K562 (cell line): Measurements from ENCODE around the gene UPK2. TPM values are rescaled to one million over a fixed set of nuclear protein-coding genes. Genes with fewer than 3 reads are reported as not detected.
A peak's percentile ranks its signal among the peaks of the same experiment; 100 is the strongest.

Experiments
- KAT2B ChIP-seq: IDR thresholded peaks from one replicate; pipeline ENCODE4 v1.6.1; 2012; ENCODE audit warnings: low read depth, mild to moderate bottlenecking, control low read depth, inconsistent platforms, low read length, moderate library complexity
- NR2C2 ChIP-seq, 2 experiments: fragments of 200-800 bp in 1 of 2; sonication (Bioruptor generic) in 1 of 2; sonication (generic) in 1 of 2; formaldehyde crosslinking in 1 of 2; IDR thresholded peaks; 2 replicates each; pipeline versions ENCODE4 v1.6.1 to v1.8.0; 2016 to 2022; ENCODE audit warnings: mild to moderate bottlenecking in 1 of 2, missing compliant biosample characterization in 1 of 2, missing genetic modification characterization in 1 of 2, missing genetic modification reagents in 1 of 2
- PRMT5 ChIP-seq: sonication (generic); formaldehyde crosslinking; IDR thresholded peaks from 2 replicates; pipeline ENCODE4 v1.5.0; 2020; ENCODE audit warnings: missing genetic modification reagents
- ZNF699 ChIP-seq: fragments of 250-450 bp; sonication (Bioruptor Pico); IDR thresholded peaks from 2 replicates; pipeline ENCODE4 v1.8.0; 2021; ENCODE audit warnings: mild to moderate bottlenecking, moderate library complexity; ENCODE audit not compliant: insufficient replicate concordance
- polyA plus RNA-seq, 8 experiments: library from polyadenylated mRNA; depleted of rRNA in 4 of 8; stranded (reverse) in 5 of 8; unstranded in 3 of 8; fragments of >200 nt; fragmentation: Nextera tagmentation in 2 of 8; fragmentation: Illumina TruSeq in 1 of 8; extraction: Ambion mirVana in 2 of 8; extraction: Trizol in 1 of 8; gene quantifications; 2 replicates each; pipeline versions ENCODE4 v1.2.1 to v1.2.3, GENCODE V29; 2011 to 2014; ENCODE audit warnings: inconsistent platforms in 1 of 8, missing spikeins in 1 of 8
- total RNA-seq, 7 experiments: library from RNA; depleted of rRNA in 6 of 7; stranded (reverse); fragments of >200 nt in 6 of 7; fragmentation: Illumina TruSeq in 2 of 7; extraction: Trizol in 2 of 7; gene quantifications; 2 replicates each; pipeline versions ENCODE4 v1.2.1 to v1.2.3, GENCODE V29; 2011 to 2021; ENCODE audit warnings: low replicate concordance in 1 of 7
- TF ChIP-seq, protein P1 (sequence below): fragments of 450-650 bp; IDR thresholded peaks from 2 replicates; pipeline ENCODE4 v1.6.1; 2016; ENCODE audit warnings: mild to moderate bottlenecking, moderate library complexity
- TF ChIP-seq, protein P2 (sequence below): sonication (generic); formaldehyde crosslinking; IDR thresholded peaks from 2 replicates; pipeline ENCODE4 v1.8.1; 2023; ENCODE audit warnings: mild to moderate bottlenecking, missing genetic modification reagents
- TF ChIP-seq, protein P3 (sequence below), 2 experiments: IDR thresholded peaks; 2 replicates each; pipeline ENCODE4 v1.6.1; 2012; ENCODE audit warnings: improper control_type of control experiment in 2 of 2, low read depth in 2 of 2, low read length in 2 of 2, borderline replicate concordance in 1 of 2
- TF ChIP-seq, protein P4 (sequence below): sonication (generic); formaldehyde crosslinking; IDR thresholded peaks from 2 replicates; pipeline ENCODE4 v1.8.0; 2022; ENCODE audit warnings: missing genetic modification reagents, mild to moderate bottlenecking, moderate library complexity, borderline replicate concordance

UPK2 gene
- total and polyA plus RNA-seq, 9 of the 15 experiments (the other 6 are each of a cell fraction or from before 2014, with no cell fraction given): not detected

DNA sequence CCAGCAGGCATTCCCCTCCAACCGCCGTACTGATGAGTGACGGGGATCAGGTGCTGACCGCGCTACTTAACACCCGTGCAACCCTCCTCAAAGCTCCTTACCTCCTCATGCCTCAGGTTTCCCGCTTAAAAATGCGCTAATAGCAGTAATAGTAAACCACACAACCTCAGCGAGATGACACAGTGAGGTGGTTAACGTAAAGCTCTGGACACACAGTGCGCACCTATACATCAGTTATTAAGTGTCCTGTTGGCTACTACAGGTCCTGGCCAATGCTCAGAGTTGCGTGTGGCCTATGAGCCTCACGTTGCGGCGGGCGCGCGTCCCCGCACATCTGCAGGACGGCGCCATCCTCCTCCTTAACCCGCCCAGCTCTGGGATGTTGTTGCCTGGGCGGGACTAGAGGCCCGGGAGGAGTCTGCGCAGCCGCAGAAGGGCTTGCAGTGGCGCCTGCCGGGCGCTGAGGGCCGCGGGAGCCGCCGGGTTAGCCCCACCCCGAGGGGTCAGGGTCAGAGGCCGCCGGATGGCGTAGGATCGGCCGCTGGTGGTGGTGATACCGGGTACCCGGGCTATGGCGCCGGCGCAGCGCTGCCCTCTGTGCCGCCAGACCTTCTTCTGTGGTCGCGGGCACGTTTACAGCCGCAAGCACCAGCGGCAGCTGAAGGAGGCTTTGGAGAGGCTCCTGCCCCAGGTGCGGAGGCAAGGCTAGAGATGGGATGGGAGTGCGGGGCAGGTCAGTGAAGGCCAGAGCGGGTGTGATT is 41.7 kb downstream of the UPK2 start, which contains the start of gene CENATAC (continued):
- TF ChIP-seq, protein P1, sequence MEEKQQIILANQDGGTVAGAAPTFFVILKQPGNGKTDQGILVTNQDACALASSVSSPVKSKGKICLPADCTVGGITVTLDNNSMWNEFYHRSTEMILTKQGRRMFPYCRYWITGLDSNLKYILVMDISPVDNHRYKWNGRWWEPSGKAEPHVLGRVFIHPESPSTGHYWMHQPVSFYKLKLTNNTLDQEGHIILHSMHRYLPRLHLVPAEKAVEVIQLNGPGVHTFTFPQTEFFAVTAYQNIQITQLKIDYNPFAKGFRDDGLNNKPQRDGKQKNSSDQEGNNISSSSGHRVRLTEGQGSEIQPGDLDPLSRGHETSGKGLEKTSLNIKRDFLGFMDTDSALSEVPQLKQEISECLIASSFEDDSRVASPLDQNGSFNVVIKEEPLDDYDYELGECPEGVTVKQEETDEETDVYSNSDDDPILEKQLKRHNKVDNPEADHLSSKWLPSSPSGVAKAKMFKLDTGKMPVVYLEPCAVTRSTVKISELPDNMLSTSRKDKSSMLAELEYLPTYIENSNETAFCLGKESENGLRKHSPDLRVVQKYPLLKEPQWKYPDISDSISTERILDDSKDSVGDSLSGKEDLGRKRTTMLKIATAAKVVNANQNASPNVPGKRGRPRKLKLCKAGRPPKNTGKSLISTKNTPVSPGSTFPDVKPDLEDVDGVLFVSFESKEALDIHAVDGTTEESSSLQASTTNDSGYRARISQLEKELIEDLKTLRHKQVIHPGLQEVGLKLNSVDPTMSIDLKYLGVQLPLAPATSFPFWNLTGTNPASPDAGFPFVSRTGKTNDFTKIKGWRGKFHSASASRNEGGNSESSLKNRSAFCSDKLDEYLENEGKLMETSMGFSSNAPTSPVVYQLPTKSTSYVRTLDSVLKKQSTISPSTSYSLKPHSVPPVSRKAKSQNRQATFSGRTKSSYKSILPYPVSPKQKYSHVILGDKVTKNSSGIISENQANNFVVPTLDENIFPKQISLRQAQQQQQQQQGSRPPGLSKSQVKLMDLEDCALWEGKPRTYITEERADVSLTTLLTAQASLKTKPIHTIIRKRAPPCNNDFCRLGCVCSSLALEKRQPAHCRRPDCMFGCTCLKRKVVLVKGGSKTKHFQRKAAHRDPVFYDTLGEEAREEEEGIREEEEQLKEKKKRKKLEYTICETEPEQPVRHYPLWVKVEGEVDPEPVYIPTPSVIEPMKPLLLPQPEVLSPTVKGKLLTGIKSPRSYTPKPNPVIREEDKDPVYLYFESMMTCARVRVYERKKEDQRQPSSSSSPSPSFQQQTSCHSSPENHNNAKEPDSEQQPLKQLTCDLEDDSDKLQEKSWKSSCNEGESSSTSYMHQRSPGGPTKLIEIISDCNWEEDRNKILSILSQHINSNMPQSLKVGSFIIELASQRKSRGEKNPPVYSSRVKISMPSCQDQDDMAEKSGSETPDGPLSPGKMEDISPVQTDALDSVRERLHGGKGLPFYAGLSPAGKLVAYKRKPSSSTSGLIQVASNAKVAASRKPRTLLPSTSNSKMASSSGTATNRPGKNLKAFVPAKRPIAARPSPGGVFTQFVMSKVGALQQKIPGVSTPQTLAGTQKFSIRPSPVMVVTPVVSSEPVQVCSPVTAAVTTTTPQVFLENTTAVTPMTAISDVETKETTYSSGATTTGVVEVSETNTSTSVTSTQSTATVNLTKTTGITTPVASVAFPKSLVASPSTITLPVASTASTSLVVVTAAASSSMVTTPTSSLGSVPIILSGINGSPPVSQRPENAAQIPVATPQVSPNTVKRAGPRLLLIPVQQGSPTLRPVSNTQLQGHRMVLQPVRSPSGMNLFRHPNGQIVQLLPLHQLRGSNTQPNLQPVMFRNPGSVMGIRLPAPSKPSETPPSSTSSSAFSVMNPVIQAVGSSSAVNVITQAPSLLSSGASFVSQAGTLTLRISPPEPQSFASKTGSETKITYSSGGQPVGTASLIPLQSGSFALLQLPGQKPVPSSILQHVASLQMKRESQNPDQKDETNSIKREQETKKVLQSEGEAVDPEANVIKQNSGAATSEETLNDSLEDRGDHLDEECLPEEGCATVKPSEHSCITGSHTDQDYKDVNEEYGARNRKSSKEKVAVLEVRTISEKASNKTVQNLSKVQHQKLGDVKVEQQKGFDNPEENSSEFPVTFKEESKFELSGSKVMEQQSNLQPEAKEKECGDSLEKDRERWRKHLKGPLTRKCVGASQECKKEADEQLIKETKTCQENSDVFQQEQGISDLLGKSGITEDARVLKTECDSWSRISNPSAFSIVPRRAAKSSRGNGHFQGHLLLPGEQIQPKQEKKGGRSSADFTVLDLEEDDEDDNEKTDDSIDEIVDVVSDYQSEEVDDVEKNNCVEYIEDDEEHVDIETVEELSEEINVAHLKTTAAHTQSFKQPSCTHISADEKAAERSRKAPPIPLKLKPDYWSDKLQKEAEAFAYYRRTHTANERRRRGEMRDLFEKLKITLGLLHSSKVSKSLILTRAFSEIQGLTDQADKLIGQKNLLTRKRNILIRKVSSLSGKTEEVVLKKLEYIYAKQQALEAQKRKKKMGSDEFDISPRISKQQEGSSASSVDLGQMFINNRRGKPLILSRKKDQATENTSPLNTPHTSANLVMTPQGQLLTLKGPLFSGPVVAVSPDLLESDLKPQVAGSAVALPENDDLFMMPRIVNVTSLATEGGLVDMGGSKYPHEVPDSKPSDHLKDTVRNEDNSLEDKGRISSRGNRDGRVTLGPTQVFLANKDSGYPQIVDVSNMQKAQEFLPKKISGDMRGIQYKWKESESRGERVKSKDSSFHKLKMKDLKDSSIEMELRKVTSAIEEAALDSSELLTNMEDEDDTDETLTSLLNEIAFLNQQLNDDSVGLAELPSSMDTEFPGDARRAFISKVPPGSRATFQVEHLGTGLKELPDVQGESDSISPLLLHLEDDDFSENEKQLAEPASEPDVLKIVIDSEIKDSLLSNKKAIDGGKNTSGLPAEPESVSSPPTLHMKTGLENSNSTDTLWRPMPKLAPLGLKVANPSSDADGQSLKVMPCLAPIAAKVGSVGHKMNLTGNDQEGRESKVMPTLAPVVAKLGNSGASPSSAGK: peak; percentile 95
- TF ChIP-seq NR2C2 (CRISPR knock-in tag; IDR thresholded peaks at IDR 0.05) (peak; percentile 98), NR2C2 (tag; IDR thresholded peaks at IDR 0.05) (peak; percentile 100), KAT2B (no peak), ZNF699 (CRISPR knock-in tag) (no peak), PRMT5 (CRISPR knock-in tag) (no peak)
- TF ChIP-seq, protein P2, sequence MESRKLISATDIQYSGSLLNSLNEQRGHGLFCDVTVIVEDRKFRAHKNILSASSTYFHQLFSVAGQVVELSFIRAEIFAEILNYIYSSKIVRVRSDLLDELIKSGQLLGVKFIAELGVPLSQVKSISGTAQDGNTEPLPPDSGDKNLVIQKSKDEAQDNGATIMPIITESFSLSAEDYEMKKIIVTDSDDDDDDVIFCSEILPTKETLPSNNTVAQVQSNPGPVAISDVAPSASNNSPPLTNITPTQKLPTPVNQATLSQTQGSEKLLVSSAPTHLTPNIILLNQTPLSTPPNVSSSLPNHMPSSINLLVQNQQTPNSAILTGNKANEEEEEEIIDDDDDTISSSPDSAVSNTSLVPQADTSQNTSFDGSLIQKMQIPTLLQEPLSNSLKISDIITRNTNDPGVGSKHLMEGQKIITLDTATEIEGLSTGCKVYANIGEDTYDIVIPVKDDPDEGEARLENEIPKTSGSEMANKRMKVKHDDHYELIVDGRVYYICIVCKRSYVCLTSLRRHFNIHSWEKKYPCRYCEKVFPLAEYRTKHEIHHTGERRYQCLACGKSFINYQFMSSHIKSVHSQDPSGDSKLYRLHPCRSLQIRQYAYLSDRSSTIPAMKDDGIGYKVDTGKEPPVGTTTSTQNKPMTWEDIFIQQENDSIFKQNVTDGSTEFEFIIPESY: 0 out of 2 replicates have a peak, but pooled peaks have one; percentile 56
- TF ChIP-seq, protein P3, sequence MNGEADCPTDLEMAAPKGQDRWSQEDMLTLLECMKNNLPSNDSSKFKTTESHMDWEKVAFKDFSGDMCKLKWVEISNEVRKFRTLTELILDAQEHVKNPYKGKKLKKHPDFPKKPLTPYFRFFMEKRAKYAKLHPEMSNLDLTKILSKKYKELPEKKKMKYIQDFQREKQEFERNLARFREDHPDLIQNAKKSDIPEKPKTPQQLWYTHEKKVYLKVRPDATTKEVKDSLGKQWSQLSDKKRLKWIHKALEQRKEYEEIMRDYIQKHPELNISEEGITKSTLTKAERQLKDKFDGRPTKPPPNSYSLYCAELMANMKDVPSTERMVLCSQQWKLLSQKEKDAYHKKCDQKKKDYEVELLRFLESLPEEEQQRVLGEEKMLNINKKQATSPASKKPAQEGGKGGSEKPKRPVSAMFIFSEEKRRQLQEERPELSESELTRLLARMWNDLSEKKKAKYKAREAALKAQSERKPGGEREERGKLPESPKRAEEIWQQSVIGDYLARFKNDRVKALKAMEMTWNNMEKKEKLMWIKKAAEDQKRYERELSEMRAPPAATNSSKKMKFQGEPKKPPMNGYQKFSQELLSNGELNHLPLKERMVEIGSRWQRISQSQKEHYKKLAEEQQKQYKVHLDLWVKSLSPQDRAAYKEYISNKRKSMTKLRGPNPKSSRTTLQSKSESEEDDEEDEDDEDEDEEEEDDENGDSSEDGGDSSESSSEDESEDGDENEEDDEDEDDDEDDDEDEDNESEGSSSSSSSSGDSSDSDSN (IDR thresholded peaks at IDR 0.05; ENCODE audit: borderline replicate concordance in 1 of 2, low read depth in 2 of 2, low read length in 2 of 2): 0 out of 4 replicates have a peak, but pooled peaks of 1 of the 2 experiments have one; percentile 36
- TF ChIP-seq, protein P4, sequence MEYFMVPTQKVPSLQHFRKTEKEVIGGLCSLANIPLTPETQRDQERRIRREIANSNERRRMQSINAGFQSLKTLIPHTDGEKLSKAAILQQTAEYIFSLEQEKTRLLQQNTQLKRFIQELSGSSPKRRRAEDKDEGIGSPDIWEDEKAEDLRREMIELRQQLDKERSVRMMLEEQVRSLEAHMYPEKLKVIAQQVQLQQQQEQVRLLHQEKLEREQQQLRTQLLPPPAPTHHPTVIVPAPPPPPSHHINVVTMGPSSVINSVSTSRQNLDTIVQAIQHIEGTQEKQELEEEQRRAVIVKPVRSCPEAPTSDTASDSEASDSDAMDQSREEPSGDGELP: peak; percentile 84; the same call in 1 of the 2 replicates
